Parathyroid adenoma (tissue), 2 donors: ENCODE results near the gene WWOX.
"Not testable (repeated sequence)": the region's sequence is repeated elsewhere in the genome, so short reads cannot be mapped to it uniquely, and the experiment has no call there.

Source experiments
- H2AFZ ChIP-seq: fragments of 300-600 bp; sonication (generic); one replicate; pipeline ENCODE4 v1.7.0; 2017; ENCODE audit warnings: antibody characterized with exemption, mild to moderate bottlenecking
- H3K27ac ChIP-seq: fragments of 300-600 bp; sonication (generic); one replicate; pipeline ENCODE4 v1.7.0; 2017
- H3K27me3 ChIP-seq: fragments of 300-600 bp; sonication (generic); one replicate; pipeline ENCODE4 v1.7.0; 2017; ENCODE audit warnings: low read length; ENCODE audit not compliant: control insufficient read depth, insufficient read depth
- H3K36me3 ChIP-seq: fragments of 300-600 bp; sonication (generic); one replicate; pipeline ENCODE4 v1.7.0; 2017; ENCODE audit warnings: low read length; ENCODE audit not compliant: control insufficient read depth, insufficient read depth
- H3K4me1 ChIP-seq: fragments of 300-600 bp; sonication (generic); one replicate; pipeline ENCODE4 v1.7.0; 2017; ENCODE audit warnings: control low read depth
- H3K4me2 ChIP-seq: fragments of 300-600 bp; sonication (generic); one replicate; pipeline ENCODE4 v1.7.0; 2017; ENCODE audit warnings: low read length
- H3K4me3 ChIP-seq: fragments of 300-600 bp; sonication (generic); one replicate; pipeline ENCODE4 v1.7.0; 2017; ENCODE audit warnings: low read depth, low read length
- H3K79me2 ChIP-seq: fragments of 300-600 bp; sonication (generic); one replicate; pipeline ENCODE4 v1.7.0; 2017; ENCODE audit warnings: control low read depth
- H3K9ac ChIP-seq: fragments of 300-600 bp; sonication (generic); one replicate; pipeline ENCODE4 v1.7.0; 2017; ENCODE audit warnings: mild to moderate bottlenecking
- H3K9me3 ChIP-seq: fragments of 300-600 bp; sonication (generic); one replicate; pipeline ENCODE4 v1.7.0; 2017; ENCODE audit warnings: low read length; ENCODE audit not compliant: control insufficient read depth
- TF ChIP-seq, protein P1 (sequence below): fragments of 300-600 bp; sonication (generic); IDR thresholded peaks from one replicate; pipeline ENCODE4 v1.7.0; 2017; ENCODE audit warnings: antibody characterized with exemption, mild to moderate bottlenecking
- donor health status: primary hyperparathyroidism.

WWOX gene

DNA sequence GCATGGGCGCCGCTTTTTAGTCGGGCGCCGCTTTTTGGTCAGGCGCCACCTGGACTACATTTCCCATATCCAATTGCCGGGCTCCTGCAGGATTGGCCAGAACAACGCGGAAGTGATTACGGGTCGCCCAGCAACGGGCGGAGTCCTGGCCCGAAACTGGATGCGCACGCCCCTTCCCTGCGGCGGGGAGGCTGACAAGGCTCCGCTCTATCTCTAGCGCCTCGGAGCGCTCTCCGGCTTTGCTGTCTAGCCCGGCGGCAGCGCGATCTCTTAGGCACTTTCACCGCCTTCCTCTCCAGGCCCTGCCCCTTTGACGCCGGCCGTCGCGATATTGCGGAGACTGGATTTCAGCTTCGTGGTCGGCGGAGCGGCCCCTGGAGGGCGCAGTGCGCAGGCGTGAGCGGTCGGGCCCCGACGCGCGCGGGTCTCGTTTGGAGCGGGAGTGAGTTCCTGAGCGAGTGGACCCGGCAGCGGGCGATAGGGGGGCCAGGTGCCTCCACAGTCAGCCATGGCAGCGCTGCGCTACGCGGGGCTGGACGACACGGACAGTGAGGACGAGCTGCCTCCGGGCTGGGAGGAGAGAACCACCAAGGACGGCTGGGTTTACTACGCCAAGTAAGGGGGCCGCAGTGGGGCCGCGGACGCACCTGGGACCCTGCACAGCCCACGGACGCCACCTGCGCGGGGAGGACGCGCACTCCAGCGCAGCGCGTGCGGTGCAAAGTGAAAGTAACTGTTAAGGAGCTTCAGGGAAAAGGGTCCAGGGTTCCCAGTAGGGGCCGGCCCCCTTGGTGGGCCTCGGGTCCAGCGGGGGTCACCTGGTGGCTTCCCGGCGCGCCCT is at the start of gene WWOX:
Gene WWOX (plus strand): TSS at position 384 of the 841 bp plus-strand sequence.
- Histone ChIP-seq H3K9ac (peak within 1 kb of the TSS; percentile 38), H2AFZ (peak within 1 kb of the TSS; percentile 92), H3K4me3 (peak within 1 kb of the TSS; percentile 95), H3K27ac (peak within 1 kb of the TSS; percentile 90), H3K79me2 (peaks cover 11% of the 10 kb centered on the region), H3K36me3 (no peaks in the 10 kb centered on the region), H3K4me2 (peak within 1 kb of the TSS; percentile 91), H3K4me1 (peaks cover 3% of the 10 kb centered on the region), H3K9me3 (no peaks in the 10 kb centered on the region), H3K27me3 (no peaks in the 10 kb centered on the region)
- TF ChIP-seq, protein P1, sequence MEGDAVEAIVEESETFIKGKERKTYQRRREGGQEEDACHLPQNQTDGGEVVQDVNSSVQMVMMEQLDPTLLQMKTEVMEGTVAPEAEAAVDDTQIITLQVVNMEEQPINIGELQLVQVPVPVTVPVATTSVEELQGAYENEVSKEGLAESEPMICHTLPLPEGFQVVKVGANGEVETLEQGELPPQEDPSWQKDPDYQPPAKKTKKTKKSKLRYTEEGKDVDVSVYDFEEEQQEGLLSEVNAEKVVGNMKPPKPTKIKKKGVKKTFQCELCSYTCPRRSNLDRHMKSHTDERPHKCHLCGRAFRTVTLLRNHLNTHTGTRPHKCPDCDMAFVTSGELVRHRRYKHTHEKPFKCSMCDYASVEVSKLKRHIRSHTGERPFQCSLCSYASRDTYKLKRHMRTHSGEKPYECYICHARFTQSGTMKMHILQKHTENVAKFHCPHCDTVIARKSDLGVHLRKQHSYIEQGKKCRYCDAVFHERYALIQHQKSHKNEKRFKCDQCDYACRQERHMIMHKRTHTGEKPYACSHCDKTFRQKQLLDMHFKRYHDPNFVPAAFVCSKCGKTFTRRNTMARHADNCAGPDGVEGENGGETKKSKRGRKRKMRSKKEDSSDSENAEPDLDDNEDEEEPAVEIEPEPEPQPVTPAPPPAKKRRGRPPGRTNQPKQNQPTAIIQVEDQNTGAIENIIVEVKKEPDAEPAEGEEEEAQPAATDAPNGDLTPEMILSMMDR = peak; percentile 17

DNA sequence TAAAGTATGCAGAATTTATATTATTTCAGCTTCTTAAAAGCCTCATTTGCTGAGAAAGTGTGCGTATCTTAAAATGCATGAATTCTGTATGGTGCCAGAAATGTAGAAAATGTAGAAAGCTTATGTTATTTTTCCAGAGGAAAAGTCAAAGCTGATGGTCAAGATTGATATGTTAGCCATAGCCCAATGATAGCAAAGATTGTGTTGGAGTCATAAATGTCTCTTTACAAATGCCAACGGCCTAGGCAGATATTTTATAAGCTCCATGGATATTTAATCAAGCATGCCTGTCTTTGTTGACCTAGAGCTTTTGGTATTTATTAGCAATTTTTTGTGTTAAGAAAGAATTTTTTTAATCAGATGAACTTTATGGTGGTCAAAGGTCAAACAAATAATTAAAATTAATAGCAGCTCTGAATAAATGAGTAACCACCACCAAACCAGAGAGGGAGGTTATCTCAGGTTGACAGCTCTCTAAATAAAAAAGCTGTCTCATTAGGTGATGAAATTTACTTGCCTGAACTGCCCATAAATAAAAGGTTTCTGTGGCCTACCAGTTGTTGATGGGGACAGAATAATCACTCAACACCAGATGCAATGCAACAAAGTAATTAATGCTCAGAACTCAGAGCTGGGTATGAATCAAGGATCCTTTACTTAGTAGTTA is 48.6 kb upstream of the WWOX start:
- no peak overlapping the region for H2AFZ ChIP-seq
- no peak overlapping the region for H3K27ac ChIP-seq
- no peak overlapping the region for H3K9ac ChIP-seq
- H3K9me3 ChIP-seq = no peaks in the 10 kb centered on the region
- H3K79me2 ChIP-seq = no peaks in the 10 kb centered on the region
- no peaks in the 10 kb centered on the region for H3K36me3 ChIP-seq
- TF ChIP-seq, protein P1 = no peak
- no peaks in the 10 kb centered on the region for H3K27me3 ChIP-seq
- no peaks in the 10 kb centered on the region for H3K4me1 ChIP-seq
- no peak overlapping the region for H3K4me3 ChIP-seq
- no peak overlapping the region for H3K4me2 ChIP-seq

DNA sequence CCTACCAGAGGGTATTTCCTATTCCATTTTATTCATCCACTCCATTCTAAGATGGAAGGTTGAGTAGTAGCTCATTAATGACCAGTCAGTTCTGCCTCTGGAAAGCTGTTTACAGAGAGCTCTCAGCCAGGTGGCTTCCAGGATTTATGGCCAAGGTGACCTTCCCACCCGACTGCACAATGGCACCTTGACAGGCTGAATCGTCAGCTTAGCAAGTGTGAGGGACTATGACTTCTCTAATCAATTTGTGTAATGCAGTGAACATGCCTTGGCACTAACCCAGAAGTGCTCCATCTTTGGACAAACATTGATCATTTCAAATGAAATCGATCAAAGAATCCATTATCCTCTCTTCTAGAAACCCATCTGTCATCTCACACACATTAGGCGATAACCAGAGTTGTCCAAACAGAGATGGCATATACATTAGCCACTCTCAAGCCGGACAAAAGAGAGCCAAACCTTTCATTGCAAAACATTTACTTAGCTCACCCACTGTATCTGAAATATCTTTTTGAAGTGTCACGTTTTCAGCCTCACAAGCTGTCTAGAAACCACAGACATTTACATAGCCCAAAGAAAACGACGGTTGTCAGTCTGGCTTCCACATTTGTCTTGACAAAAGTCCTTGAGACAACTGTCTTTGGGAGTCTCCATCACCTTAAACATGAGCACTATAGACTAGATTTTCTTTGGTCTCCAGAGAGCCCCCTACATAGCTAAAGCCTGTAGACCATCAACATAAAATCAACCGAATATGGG is 41.5 kb upstream of the WWOX start:
- Histone ChIP-seq H3K27me3 (no peaks in the 10 kb centered on the region), H3K36me3 (no peaks in the 10 kb centered on the region), H3K27ac (no peak overlapping the region), H3K4me2 (no peak overlapping the region), H3K9ac (no peak overlapping the region), H3K79me2 (no peaks in the 10 kb centered on the region), H3K9me3 (no peaks in the 10 kb centered on the region), H3K4me3 (no peak overlapping the region), H3K4me1 (no peaks in the 10 kb centered on the region), H2AFZ (no peak overlapping the region)
- TF ChIP-seq, protein P1 = no peak

DNA sequence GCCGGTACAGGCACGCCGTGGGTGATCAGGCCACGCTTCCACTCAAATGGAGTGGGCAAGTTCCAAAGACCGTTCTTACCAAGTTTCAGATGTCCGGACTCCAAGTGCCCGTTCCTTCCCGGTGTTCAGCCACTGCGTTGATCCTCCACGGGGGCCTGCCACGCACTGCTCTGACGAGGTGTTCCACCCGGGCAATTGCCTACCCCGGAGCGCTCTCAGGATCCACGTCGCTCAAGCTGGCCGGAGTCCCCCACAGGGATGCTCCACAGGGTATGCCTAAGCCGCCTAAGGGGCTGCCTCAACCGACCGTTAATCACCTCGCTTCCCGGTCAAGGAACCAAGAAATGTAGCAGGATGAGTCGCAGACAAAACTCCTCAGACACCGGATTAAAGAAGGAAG is 39.6 kb upstream of the WWOX start:
- H3K79me2 ChIP-seq, H3K27ac ChIP-seq, H3K36me3 ChIP-seq, H3K4me2 ChIP-seq, H3K4me3 ChIP-seq, H3K4me1 ChIP-seq, H3K27me3 ChIP-seq, H2AFZ ChIP-seq, H3K9ac ChIP-seq, H3K9me3 ChIP-seq: not testable (repeated sequence)

DNA sequence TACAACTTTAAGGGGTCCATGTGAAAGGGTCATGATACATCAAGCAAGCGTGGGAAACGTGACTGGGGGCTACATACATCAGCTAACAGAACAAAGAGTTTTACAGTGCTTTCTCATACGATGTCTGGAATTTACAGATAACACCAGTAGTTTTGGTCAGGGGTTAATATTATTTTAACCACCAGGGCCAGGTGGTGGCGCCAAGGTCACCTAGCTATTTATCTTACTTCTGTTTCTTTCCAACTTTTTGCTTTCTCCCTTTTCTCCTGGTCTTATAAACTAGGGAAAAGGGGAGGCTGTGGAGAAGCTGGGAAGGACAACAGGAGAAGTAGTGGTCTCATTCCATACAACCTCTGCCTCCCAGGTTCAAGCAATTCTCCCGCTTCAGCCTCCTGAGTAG is 39.2 kb upstream of the WWOX start:
- no peak overlapping the region for H3K9ac ChIP-seq
- TF ChIP-seq, protein P1 = no peak
- H3K27ac ChIP-seq = no peak overlapping the region

More for the DNA sequence above, 39.2 kb upstream of the WWOX start:
- H3K9me3 ChIP-seq = no peaks in the 10 kb centered on the region
- H3K4me1 ChIP-seq = no peaks in the 10 kb centered on the region
- no peak overlapping the region for H2AFZ ChIP-seq
- H3K4me3 ChIP-seq = no peak overlapping the region
- no peak overlapping the region for H3K4me2 ChIP-seq
- H3K79me2 ChIP-seq = no peaks in the 10 kb centered on the region
- H3K27me3 ChIP-seq = no peaks in the 10 kb centered on the region
- H3K36me3 ChIP-seq = no peaks in the 10 kb centered on the region
